ENCODE measurements around the gene EIF5AL1. TPM values are rescaled to one million over a fixed set of nuclear protein-coding genes. Genes with fewer than 3 reads are reported as not detected.

EIF5AL1 gene
- polyA plus RNA-seq, 1 donor from 2014 or later: 0.21 TPM

- Histone ChIP-seq H3K9me3 (ENCODE audit: low read length) (no peaks in the 10 kb centered on the region), H3F3A (ENCODE audit: insufficient read depth, low read length, poor library complexity, severe bottlenecking) (no peaks in the 10 kb centered on the region), H3K27me3 (ENCODE audit: insufficient read depth, low read depth, low read length) (no peaks in the 10 kb centered on the region), H3K4me2 (ENCODE audit: low read length) (no peak overlapping the region), H4K20me1 (ENCODE audit: insufficient read depth) (no peaks in the 10 kb centered on the region), H3K36me3 (ENCODE audit: insufficient read depth, low read length) (no peaks in the 10 kb centered on the region), H3K79me2 (replicated peaks; ENCODE audit: insufficient read depth, low read length) (no peaks in the 10 kb centered on the region), H3K9ac (ENCODE audit: low read length) (no peak overlapping the region), H2AFZ (ENCODE audit: low read depth, low read length) (no peak overlapping the region), H3K27ac (ENCODE audit: low read length) (no peak overlapping the region), H3K9me2 (ENCODE audit: insufficient read depth, low read length) (no peaks in the 10 kb centered on the region), H3K4me3 (ENCODE audit: low read length) (no peak overlapping the region)
- no peak for TF ChIP-seq RAD21 (conservative IDR thresholded peaks at IDR 0.05)
- TF ChIP-seq TAF1 (IDR thresholded peaks at IDR 0.05; ENCODE audit: low read depth): no peak
- no peak for TF ChIP-seq CTCF (IDR thresholded peaks at IDR 0.05; ENCODE audit: poor library complexity, severe bottlenecking)
These were observed 51.1 kb downstream of the EIF5AL1 start for GRCh38 chr10:79563426-79563825.

Small RNAs within 50 kb of the gene (small RNA-seq; reads per million reads assigned to genes)
- gene BX248123.2 (0 reads per million in 3 experiments), gene RPS12P18 (0 reads per million in 3 experiments)

Other genes with a start within 250 kb of the EIF5AL1 start
- gene PPIF, start 165.1 kb upstream of the EIF5AL1 start, polyA plus RNA-seq: 13.6 and 15.4 TPM in 2 replicates
- gene ZCCHC24, start 66.9 kb upstream of the EIF5AL1 start, polyA plus RNA-seq: not detected in 2 replicates
- gene SFTPA2, start 47.9 kb downstream of the EIF5AL1 start, polyA plus RNA-seq: 0.48 TPM in 1 of 2 replicates, not detected in the other
- not detected in 2 replicates for gene SFTPA1, start 98.4 kb downstream of the EIF5AL1 start, polyA plus RNA-seq
- 3.5 and 4.3 TPM in 2 replicates for gene NUTM2B, start 190.7 kb downstream of the EIF5AL1 start, polyA plus RNA-seq

Measured in neural cell (in vitro differentiated cells).